Activated CD8-positive, alpha-beta memory T cell treated with anti-CD3 and anti-CD28 coated beads, Interleukin-2, amount 50 U/mL, for 24 hours (primary cell): ENCODE results near the gene ODC1.

Source experiments
- DNase-seq: peaks from one replicate; pipeline ENCODE4 v3.0.0-alpha.2; 2020; ENCODE audit errors: extremely low read depth

Gene ODC1

DNA sequence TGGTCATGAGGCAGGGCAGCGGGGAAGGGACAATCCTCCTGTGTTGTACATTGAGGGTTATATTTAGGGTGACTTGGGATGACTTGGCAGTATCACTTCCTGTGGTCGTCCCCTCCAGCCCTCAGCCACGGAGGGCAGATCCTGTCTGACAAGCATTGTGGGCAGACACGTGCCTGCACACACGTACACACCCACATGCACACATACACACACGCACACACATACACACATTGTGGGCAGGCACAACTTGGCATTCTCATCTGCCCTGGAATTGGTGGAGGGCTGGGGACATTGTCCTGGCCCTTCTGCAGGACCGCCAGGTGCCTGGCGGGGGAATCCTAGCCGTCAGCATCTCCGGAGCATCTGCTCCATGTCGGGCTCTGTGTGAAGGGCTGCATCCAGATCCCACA lies 47.6 kb downstream of the ODC1 start:
- DNase-seq: no peak

- no peak for DNase-seq
These were observed 48.1 kb downstream of the ODC1 start for GRCh38 chr2:10400002-10400401.

- no peak for DNase-seq
These were observed 48.8 kb downstream of the ODC1 start for GRCh38 chr2:10399358-10399757.

GRCh38 chr2:10398496-10398895 lies 49.6 kb downstream of the ODC1 start:
- no peak for DNase-seq

GRCh38 chr2:10397878-10398277 lies 50.2 kb downstream of the ODC1 start:
- DNase-seq: no peak

DNA sequence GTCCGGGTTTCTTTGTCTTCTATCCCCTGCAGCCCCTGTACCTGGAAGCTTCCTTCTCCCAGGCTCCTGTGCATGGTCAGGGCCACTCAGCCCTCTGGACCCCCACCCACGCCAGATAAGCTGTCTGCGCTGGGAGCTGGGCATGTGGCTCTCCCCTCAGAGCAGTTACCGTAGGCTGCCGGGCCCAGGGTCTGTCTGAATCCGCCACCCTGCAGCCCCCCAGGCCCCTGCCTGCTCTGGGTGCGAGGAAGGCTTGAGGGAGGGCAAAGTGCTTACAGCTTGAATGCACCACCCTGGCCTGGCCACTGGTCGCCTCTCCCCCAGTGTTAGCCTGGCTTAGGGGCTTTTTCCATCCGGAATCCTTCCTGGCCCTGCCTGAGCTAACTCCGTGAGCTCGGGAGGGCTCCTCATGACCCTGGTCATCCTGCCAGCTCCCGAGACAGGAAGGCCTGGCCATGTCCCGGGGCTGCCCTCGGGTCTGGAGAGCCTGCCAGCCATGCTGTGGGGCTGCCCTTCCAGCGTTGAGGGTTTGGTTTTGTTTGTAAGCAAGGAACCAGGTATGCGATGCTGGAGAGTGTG lies 50.7 kb downstream of the ODC1 start:
- DNase-seq: no peak

DNA sequence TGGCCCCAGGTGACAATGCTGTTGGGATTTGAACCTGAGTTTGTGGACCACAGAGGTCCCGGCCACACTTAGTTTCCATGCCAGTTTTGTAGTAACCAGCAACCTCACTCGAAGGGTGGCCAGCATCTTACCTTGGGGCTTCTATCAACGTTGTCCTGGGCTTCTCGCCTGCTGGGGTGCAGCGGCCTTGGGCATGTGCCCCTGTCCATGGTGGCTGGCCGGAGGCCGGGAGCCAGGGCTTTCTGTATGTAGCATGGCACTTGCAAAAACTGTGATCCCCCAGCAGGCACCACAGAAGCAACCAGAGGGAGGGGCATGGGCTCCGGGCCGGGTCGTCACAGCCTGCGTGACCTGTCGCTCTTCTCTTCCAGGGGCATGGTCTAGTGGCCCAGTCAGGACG lies 51.7 kb downstream of the ODC1 start:
- DNase-seq: no peak

- no peak for DNase-seq
These were observed 52.2 kb downstream of the ODC1 start for GRCh38 chr2:10395893-10396292.

DNA sequence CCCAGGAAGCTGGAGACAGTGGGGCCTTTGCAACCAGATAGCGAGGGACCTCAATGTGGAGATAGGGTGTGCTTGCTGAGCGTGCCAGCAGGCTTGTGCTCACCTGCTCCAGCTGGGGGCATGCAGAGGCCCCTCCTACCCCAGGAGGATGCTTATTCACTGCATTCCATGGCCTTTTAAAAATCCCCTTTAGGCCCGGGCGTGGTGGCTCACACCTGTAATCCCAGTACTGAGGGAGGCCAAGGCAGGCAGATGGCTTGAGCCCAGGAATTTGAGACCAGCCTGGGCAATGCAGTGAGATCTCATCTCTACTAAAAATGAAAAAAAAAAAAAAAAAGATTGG lies 54.5 kb downstream of the ODC1 start:
- no peak for DNase-seq

- no peak for DNase-seq
These were observed 55.0 kb downstream of the ODC1 start for GRCh38 chr2:10392951-10393639.

- DNase-seq: no peak
These were observed 55.6 kb downstream of the ODC1 start for GRCh38 chr2:10392548-10392947.

- no peak for DNase-seq
These were observed 56.0 kb downstream of the ODC1 start for GRCh38 chr2:10392100-10392499.

DNA sequence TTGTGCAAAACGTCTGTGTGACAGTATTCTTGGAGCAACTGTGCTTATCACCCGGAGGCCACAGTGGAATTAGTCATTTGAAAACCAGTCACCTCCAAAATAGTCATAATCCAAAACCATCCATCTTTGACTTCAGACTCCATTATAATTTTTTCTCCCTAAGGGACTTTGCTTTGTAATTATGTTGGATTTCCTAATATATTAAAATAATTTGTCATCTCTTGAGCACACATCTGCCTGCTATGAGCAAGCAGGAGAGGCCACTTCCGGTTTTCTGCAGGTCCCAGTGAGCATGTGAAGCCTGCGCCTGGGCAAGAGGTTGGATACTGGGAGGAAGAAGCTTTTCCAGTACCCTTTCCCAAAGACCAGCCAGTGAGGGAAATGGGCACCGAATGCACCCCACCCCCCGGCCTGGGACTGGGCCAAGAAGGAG lies 57.7 kb downstream of the ODC1 start:
- no peak for DNase-seq
